HS-5 (cell line): Measurements from ENCODE around the gene PTPRT.

Source experiments
- DNase-seq: peaks from one replicate; pipeline ENCODE4 v3.0.0-alpha.2; 2012; ENCODE audit warnings: low read depth

PTPRT gene

DNA sequence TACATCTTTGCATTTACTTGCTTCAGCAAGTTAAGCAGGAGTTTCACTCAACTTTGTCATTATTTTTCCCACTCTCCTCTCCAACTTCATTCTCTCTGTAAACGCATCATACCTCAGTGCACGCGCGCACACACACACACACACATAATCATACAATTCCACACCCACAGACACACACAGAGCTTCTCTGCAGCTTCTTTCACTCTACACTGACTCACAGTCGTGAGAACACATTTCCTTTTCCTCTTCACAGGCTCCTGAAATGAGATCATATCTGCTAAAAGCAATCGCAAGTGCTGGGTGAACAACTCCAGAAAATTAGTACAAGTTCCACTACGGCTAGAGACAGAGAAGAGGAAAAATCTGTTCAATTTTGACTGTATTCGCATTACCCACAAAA, 215.4 kb downstream of the PTPRT start:
- DNase-seq = no peak

DNA sequence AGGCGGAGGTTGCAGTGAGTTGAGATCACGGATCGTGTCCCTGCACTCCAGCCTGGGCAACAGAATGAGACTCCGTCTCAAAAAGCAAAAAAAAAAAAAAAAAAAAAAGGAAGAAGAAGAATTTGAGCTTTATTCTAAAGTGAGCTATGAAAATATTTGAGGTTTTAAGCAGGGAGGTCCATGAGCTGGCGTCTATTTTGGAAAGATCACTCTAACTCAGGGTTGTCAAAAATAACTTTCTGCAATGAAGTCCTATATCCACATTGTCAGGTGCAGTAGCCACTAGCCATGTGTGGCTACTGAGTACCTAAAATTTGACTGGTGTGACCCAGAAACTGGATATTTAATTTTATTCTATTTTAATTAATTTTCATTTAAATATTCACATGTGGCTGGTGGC, 217.1 kb downstream of the PTPRT start:
- DNase-seq = no peak

DNA sequence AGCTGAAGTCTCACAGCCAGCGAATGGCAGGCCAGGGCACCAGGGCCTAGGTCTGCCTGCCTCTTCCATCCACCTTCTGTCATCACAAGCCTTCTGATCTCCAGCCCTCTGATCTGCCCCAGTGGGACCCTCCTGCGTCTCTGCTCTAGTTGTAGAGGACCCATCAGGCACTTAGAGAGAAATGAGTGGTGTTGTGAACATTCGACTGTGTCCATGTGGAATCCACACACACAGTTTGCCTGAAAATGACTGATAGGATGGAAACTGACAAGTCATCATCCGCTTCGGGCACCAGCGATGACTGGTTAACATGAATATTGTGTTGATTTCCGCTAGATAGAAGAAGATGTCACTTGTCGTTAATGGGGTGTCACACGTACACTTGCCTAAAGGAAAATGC, 221.0 kb downstream of the PTPRT start:
- no peak for DNase-seq

DNA sequence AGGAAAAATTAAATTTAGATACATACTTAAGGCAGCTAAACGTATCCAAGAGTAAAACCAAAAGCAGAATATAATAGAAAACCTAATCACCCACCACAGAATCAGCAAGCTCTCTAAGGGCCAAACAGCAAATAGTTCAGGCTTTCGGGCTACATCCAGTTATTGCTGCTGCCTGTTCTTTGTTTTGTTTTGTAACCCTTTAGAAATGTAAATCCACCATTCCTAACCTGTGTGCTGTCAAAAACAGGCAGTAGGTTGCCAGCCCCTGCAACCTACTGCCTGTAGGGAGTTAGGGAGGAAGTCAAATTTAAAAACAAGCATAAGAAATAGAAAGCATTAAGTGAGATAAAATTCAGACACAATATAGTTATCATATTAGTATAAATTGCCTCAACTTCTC, 225.9 kb downstream of the PTPRT start:
- no peak for DNase-seq

DNA sequence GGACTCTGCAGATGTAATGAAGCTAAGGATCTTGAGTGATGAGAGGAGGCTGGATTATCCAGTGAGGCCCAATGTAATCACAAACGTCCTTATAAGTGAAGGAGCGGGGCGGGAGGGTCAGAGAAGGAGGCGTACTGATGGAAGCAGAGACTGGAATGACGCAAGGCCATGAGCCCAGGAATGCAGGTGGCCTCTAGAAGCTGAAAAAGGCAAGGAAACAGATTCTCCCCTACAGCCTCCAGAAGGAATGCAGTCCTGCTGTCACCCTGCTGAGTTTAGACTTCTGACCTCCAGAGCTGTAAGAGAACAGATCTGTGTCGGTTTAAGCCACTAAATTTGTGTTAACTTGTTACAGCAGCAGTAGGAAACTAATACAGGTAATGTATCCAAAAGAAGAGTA, 227.9 kb downstream of the PTPRT start:
- no peak for DNase-seq

GRCh38 chr20:42959996-42960395, 229.7 kb downstream of the PTPRT start:
- no peak for DNase-seq

DNA sequence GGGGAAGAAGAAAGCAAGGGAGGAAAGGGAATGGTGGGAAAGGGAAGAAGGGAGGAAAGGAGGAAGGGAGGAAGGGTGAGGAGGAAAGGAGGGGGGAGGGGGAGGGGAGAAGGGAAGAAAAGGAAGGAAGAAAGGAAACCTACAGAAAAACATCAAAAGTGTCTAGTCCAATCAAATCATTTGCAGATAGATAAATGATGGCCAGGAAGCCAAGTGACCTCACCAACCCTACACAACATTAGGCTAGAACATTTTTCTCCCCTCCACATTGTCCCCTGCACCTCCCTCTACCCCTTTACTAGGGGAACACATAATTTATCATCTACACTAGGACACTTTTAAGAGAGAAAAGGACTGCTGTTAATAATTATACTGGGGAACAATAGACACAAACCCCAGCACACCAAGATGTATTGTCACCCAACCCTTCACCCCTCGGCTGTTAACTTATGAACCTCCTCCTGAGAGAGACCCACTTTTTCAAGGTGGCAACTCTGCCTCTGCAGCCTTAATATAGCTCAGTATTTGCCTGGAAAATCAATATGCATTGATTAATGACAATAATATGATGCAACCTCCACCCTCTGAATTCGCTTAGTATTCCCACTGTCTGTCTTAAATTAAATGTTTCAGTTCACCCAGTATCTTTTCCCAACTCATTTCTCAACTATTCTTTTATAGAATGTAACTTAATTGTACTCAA, 231.2 kb downstream of the PTPRT start:
- no peak for DNase-seq

- no peak for DNase-seq
These were observed 232.0 kb downstream of the PTPRT start for GRCh38 chr20:42957704-42958095.

DNA sequence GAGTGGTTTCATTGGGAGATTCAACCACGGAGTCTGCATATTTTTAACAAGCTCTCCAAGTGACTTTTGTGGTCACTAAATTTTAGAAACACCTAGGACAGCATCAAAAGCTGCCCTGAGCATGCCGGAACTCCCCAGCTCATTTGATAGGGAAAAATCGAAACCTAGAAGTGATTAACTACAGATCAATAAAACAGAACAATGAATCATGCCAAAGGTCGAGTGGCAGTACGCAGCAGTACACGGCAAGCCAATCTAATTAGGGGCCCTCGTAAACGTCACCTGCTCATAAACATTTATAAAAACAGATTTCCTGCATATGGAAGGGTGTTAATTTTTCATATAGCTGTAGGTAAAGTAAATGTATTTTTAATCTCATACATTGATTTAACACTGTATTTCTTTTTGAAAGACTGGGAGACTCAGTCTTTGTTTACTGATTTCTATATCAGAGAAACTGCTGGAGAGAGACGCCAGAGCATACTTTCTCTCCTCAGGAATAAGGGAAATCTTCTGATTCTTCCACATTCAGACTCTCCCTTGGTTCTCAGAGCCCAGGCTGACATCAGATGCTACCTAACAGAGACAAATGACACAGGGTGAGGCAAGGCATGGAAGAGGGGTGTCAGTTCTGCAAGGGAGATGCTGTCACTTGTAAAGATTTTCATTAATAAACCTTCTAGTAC, 232.5 kb downstream of the PTPRT start:
- no peak for DNase-seq

DNA sequence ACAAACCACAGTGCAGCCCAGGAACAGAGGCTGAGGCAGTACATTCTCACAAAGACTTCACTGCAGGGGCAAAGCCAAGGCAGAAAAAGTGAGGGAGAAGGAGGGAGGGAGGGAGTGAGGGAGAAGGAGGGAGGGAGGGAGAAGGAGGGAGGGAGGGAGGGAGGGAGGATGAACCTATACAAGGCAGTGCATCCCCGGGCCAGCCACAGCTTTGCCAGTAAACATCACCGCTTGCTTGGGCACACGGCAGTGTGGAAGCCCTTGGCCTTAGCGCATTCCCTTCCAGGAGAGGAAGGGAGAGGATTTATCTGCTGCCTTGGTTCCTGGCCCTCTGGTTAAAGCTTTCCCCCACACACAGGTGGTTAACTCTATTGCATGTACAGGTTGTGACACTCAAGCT, 234.0 kb downstream of the PTPRT start:
- DNase-seq = no peak

DNA sequence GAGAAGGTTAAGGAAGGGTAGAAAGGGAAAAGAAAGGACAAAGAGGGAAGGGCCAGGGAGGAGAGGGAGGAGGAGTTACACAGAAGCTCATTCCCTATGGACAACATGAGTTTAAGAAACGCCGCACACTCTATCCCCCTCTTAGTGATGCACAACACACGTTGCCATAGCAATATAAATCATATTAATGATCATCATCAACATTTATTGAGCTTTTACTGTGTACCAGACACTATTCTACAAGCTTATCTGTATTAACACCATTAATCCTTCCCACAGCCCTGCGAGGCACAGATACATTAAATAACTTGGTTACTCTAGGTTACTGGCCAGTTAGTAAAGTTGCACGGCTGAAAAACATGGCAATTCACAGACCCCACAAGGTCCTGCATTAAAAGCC, 234.8 kb downstream of the PTPRT start:
- DNase-seq = no peak

GRCh38 chr20:42949950-42950349, 239.8 kb downstream of the PTPRT start:
- no peak for DNase-seq

- DNase-seq = no peak
These were observed 244.3 kb downstream of the PTPRT start for GRCh38 chr20:42945234-42945994.

- DNase-seq = no peak
These were observed 248.1 kb downstream of the PTPRT start for GRCh38 chr20:42941629-42942028.

- DNase-seq = no peak
These were observed 251.1 kb downstream of the PTPRT start for GRCh38 chr20:42938441-42939205.

- no peak for DNase-seq
These were observed 253.2 kb downstream of the PTPRT start for GRCh38 chr20:42936482-42936881.

DNA sequence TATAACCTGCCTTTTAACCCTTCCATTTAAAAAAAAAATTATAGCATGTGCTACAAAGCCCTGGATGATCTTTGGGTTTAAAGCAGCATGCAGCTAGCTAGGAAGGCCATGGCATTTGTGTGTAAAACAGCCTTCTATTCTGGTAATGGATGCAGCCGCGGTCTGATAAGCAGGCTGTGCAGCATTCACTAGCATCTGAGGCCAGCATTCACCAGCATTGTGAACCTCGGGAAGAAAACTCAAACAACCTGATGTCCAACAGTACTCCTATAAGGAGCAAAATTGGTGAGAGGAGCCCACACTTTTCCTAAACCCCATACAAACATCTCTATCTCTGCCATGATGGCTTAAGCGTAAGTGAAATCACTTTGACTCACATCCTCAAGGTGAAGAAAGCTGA, 265.5 kb downstream of the PTPRT start:
- DNase-seq = no peak

- no peak for DNase-seq
These were observed 266.3 kb downstream of the PTPRT start for GRCh38 chr20:42923348-42923918.

DNA sequence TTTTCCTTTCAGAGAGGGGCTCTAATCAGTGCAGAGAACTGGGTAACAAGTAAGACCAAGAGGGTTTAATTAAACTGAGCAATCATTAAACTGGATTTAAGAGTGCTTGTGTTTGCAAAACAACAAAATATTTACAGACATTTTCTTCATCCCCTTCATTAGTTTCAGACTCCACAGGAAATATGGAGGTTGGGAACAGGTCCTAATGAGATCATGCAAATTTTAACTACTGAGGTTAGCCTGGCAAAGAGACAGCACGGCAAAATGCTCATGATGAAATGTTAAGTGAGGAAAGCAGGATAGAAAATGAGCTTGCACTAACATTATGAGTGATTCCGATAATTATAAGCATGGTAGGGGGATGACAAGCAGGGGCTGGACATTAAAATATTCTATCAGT, 268.9 kb downstream of the PTPRT start:
- DNase-seq = no peak

DNA sequence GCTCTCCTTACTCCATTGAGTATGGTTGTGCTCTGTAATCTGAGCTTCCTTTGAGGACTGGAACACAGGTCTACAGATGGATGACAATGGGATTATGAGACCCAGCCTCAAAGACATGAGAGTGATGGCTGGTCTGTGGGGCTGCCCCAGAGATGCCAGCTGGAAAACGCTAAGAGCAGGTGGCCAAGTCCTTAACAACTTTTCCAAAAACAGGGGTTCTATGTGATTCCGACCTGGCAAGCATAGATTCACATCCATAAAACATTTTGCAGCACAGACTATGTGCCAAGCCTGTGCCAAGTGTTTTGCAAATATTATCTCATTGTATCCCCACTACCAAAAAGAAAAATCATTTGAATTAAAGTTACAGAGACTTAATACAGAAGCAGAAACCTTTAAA, 270.4 kb downstream of the PTPRT start:
- DNase-seq = no peak

GRCh38 chr20:42915081-42915480, 274.6 kb downstream of the PTPRT start:
- no peak for DNase-seq

- no peak for DNase-seq
These were observed 275.4 kb downstream of the PTPRT start for GRCh38 chr20:42914302-42914701.
